ENCODE results near the gene AHRR. TPM values are rescaled to one million over a fixed set of nuclear protein-coding genes. Genes with fewer than 3 reads are reported as not detected.

Gene AHRR
- total and polyA plus RNA-seq, 9 of the 15 experiments (the other 6 are each of a cell fraction or from before 2014, with no cell fraction given): 0.06 to 1.6 (median 0.75) TPM; not detected in 1

- TF ChIP-seq RBFOX2 (IDR thresholded peaks at IDR 0.05; ENCODE audit: low read depth, low read length) (no peak), EGR1 (conservative IDR thresholded peaks at IDR 0.05) (no peak), CBX3 (IDR thresholded peaks at IDR 0.05; ENCODE audit: borderline replicate concordance in 1 of 2, low read length in 2 of 2) (no peak), THAP7 (CRISPR knock-in tag; IDR thresholded peaks at IDR 0.05) (no peak), THRB (CRISPR knock-in tag; conservative IDR thresholded peaks at IDR 0.05) (no peak), PTBP1 (IDR thresholded peaks at IDR 0.05; ENCODE audit: low read depth, low read length) (no peak)
- 9% methylated on average over 10 of the region's 10 CpGs for WGBS (ENCODE audit: insufficient coverage, low coverage, missing lambda C conversion rate)
- H3K4me2 ChIP-seq (ENCODE audit: insufficient read depth, low read length): no peak overlapping the region
- peaks cover 52 to 66% of the 10 kb centered on the region in 2 experiments for H3K27me3 ChIP-seq (ENCODE audit: control insufficient read depth in 2 of 2, insufficient read depth in 2 of 2, low read length in 2 of 2)
- H3K4me3 ChIP-seq: no peak overlapping the region
- no peaks in the 10 kb centered on the region for H3K9me3 ChIP-seq (replicated peaks; ENCODE audit: control insufficient read depth, insufficient read depth, low read depth, low read length)
- no peak overlapping the region for H3K27ac ChIP-seq (ENCODE audit: extremely low read depth, low read depth, low read length)
- no peak for DNase-seq (ENCODE audit: extremely low read depth in 1 of 4, low spot score in 3 of 4)
- intact Hi-C loops (cut with micrococcal nuclease): no loop called here
- no peaks in the 10 kb centered on the region for H3K9me1 ChIP-seq (ENCODE audit: control insufficient read depth, insufficient read depth, low read length)
- no TSS peak for BruUV-seq (replicated peaks)
- in situ Hi-C loops (cut with MboI): no loop called here
- no peak overlapping the region for H2AFZ ChIP-seq (ENCODE audit: low read depth, low read length)
- H3K9ac ChIP-seq (ENCODE audit: insufficient read depth in 1 of 2, low read depth in 2 of 2, low read length in 2 of 2): no peak overlapping the region
- ChIA-PET CTCF (ENCODE audit: low intra/inter-chr PET ratio) (no interaction called here), POLR2A (interaction anchor here (0.8 kb wide), 1 partner anchor 36 kb away, joined by 4 read pairs; no protein-coding TSS in a partner anchor)
- H3K36me3 ChIP-seq (ENCODE audit: control insufficient read depth, insufficient read depth, low read length): no peaks in the 10 kb centered on the region
- no peak for FAIRE-seq
- no peaks in the 10 kb centered on the region for H3K79me2 ChIP-seq (ENCODE audit: control insufficient read depth, insufficient read depth, low read length)
- peaks cover 0 to 33% of the 10 kb centered on the region in 2 experiments; a peak in 2 of 5 replicates for H3K4me1 ChIP-seq (replicated peaks in 1 of 2; ENCODE audit: control insufficient read depth in 2 of 2, insufficient read depth in 2 of 2, low read length in 2 of 2)
- peaks cover 16% of the 10 kb centered on the region for H4K20me1 ChIP-seq (replicated peaks; ENCODE audit: control insufficient read depth, insufficient read depth, low read length)
- ATAC-seq: no peak
Observed at GRCh38 chr5:377326-377981, 55.9 kb downstream of the AHRR start.
